NT2/D1 (cell line): ENCODE data around the gene ANKRD55.

Source experiments
- DNase-seq: peaks from one replicate; pipeline ENCODE4 v3.0.0-alpha.2; 2011; ENCODE audit warnings: low read depth, low spot score
- H3K27me3 ChIP-seq: 2 replicates; pipeline ENCODE4 v1.6.0; 2011; ENCODE audit warnings: mild to moderate bottlenecking; ENCODE audit not compliant: insufficient read length, insufficient read depth
- H3K36me3 ChIP-seq: 2 replicates; pipeline ENCODE4 v1.6.1; 2011; ENCODE audit warnings: mild to moderate bottlenecking, low read length, mixed read lengths; ENCODE audit not compliant: insufficient read depth, insufficient read length
- H3K4me1 ChIP-seq: 2 replicates; pipeline ENCODE4 v1.5.1; 2011; ENCODE audit not compliant: insufficient read depth, insufficient read length
- H3K4me3 ChIP-seq: 2 replicates; pipeline ENCODE4 v1.5.1; 2011; ENCODE audit warnings: low read depth; ENCODE audit not compliant: insufficient read length
- H3K9ac ChIP-seq: 2 replicates; pipeline ENCODE4 v1.6.0; 2011; ENCODE audit warnings: low read depth; ENCODE audit not compliant: insufficient read length
- H3K9me3 ChIP-seq: 2 replicates; pipeline ENCODE4 v1.5.1; 2011; ENCODE audit warnings: mild to moderate bottlenecking, low read length; ENCODE audit not compliant: insufficient read depth
- SUZ12 ChIP-seq: IDR thresholded peaks from 2 replicates; pipeline ENCODE4 v1.6.1; 2011; ENCODE audit not compliant: insufficient read length, insufficient read depth; ENCODE audit errors: extremely low read depth
- YY1 ChIP-seq: IDR thresholded peaks from 2 replicates; pipeline ENCODE4 v1.6.1; 2011; ENCODE audit not compliant: insufficient read length, insufficient read depth
- ZNF274 ChIP-seq: IDR thresholded peaks from 2 replicates; pipeline ENCODE4 v1.6.1; 2011; ENCODE audit warnings: mild to moderate bottlenecking, low read depth, low read length

ANKRD55 gene

GRCh38 chr5:56143373-56143714 is 89.8 kb downstream of the ANKRD55 start:
- no peak for TF ChIP-seq ZNF274
- no peak for TF ChIP-seq SUZ12
- no peak for TF ChIP-seq YY1
- no peaks in the 10 kb centered on the region for H3K27me3 ChIP-seq
- H3K4me1 ChIP-seq: no peaks in the 10 kb centered on the region

GRCh38 chr5:56142614-56143372 is 90.3 kb downstream of the ANKRD55 start:
- H3K36me3 ChIP-seq: no peaks in the 10 kb centered on the region
- DNase-seq: no peak
- H3K9me3 ChIP-seq: no peaks in the 10 kb centered on the region
- H3K4me3 ChIP-seq: no peak overlapping the region
- H3K9ac ChIP-seq: no peak overlapping the region
- H3K4me1 ChIP-seq: no peaks in the 10 kb centered on the region
- H3K27me3 ChIP-seq: no peaks in the 10 kb centered on the region
- no peak for TF ChIP-seq YY1
- TF ChIP-seq ZNF274: no peak
- no peak for TF ChIP-seq SUZ12

More at GRCh38 chr5:56143373-56143714, 89.8 kb downstream of the ANKRD55 start:
- Histone ChIP-seq H3K9ac (no peak overlapping the region), H3K4me3 (no peak overlapping the region), H3K36me3 (no peaks in the 10 kb centered on the region), H3K9me3 (no peaks in the 10 kb centered on the region)
- DNase-seq: no peak

GRCh38 chr5:56142233-56142613 is 90.9 kb downstream of the ANKRD55 start:
- no peak for DNase-seq
- H3K36me3 ChIP-seq: no peaks in the 10 kb centered on the region
- H3K4me3 ChIP-seq: no peak overlapping the region
- H3K9ac ChIP-seq: no peak overlapping the region
- no peak for TF ChIP-seq YY1
- no peak for TF ChIP-seq ZNF274
- TF ChIP-seq SUZ12: no peak
- H3K27me3 ChIP-seq: no peaks in the 10 kb centered on the region
- no peaks in the 10 kb centered on the region for H3K9me3 ChIP-seq
- no peaks in the 10 kb centered on the region for H3K4me1 ChIP-seq

GRCh38 chr5:56140073-56140472 is 93.1 kb downstream of the ANKRD55 start:
- TF ChIP-seq SUZ12: no peak
- no peak for TF ChIP-seq ZNF274
- no peak for TF ChIP-seq YY1
- DNase-seq: no peak
- no peak overlapping the region for H3K9ac ChIP-seq
- H3K36me3 ChIP-seq: no peaks in the 10 kb centered on the region
- H3K4me1 ChIP-seq: no peaks in the 10 kb centered on the region
- no peak overlapping the region for H3K4me3 ChIP-seq
- no peaks in the 10 kb centered on the region for H3K9me3 ChIP-seq
- H3K27me3 ChIP-seq: no peaks in the 10 kb centered on the region

GRCh38 chr5:56130664-56131063 is 102.5 kb downstream of the ANKRD55 start:
- H3K9ac ChIP-seq: no peak overlapping the region
- DNase-seq: no peak
- H3K9me3 ChIP-seq: no peaks in the 10 kb centered on the region
- no peaks in the 10 kb centered on the region for H3K27me3 ChIP-seq
- no peaks in the 10 kb centered on the region for H3K4me1 ChIP-seq
- TF ChIP-seq YY1: no peak
- H3K4me3 ChIP-seq: no peak overlapping the region
- H3K36me3 ChIP-seq: no peaks in the 10 kb centered on the region

- Histone ChIP-seq H3K4me1 (no peaks in the 10 kb centered on the region), H3K9ac (no peak overlapping the region), H3K36me3 (no peaks in the 10 kb centered on the region), H3K9me3 (no peaks in the 10 kb centered on the region), H3K27me3 (no peaks in the 10 kb centered on the region), H3K4me3 (no peak overlapping the region)
- no peak for TF ChIP-seq ZNF274
- TF ChIP-seq YY1: no peak
- no peak for TF ChIP-seq SUZ12
- no peak for DNase-seq
These were observed 103.8 kb downstream of the ANKRD55 start for GRCh38 chr5:56129288-56129687.

GRCh38 chr5:56128113-56128512 is 105.0 kb downstream of the ANKRD55 start:
- no peak for DNase-seq
- H3K4me3 ChIP-seq: no peak overlapping the region
- H3K9me3 ChIP-seq: no peaks in the 10 kb centered on the region
- no peak overlapping the region for H3K9ac ChIP-seq
- H3K27me3 ChIP-seq: no peaks in the 10 kb centered on the region
- no peaks in the 10 kb centered on the region for H3K36me3 ChIP-seq
- TF ChIP-seq SUZ12 (no peak), ZNF274 (no peak), YY1 (no peak)
- no peaks in the 10 kb centered on the region for H3K4me1 ChIP-seq
